GM21737 (cell line): ENCODE results near the gene RABL3.
"Not testable (repeated sequence)": the region's sequence is repeated elsewhere in the genome, so short reads cannot be mapped to it uniquely, and the experiment has no call there.

Source experiments
- ATAC-seq: cut with Tn5 transposase; IDR thresholded peaks from one replicate; pipeline ENCODE4 v1.9.1; 2021; ENCODE audit warnings: mild to moderate bottlenecking, moderate library complexity; ENCODE audit not compliant: unreplicated experiment

The RABL3 gene, protein sequence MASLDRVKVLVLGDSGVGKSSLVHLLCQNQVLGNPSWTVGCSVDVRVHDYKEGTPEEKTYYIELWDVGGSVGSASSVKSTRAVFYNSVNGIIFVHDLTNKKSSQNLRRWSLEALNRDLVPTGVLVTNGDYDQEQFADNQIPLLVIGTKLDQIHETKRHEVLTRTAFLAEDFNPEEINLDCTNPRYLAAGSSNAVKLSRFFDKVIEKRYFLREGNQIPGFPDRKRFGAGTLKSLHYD

DNA sequence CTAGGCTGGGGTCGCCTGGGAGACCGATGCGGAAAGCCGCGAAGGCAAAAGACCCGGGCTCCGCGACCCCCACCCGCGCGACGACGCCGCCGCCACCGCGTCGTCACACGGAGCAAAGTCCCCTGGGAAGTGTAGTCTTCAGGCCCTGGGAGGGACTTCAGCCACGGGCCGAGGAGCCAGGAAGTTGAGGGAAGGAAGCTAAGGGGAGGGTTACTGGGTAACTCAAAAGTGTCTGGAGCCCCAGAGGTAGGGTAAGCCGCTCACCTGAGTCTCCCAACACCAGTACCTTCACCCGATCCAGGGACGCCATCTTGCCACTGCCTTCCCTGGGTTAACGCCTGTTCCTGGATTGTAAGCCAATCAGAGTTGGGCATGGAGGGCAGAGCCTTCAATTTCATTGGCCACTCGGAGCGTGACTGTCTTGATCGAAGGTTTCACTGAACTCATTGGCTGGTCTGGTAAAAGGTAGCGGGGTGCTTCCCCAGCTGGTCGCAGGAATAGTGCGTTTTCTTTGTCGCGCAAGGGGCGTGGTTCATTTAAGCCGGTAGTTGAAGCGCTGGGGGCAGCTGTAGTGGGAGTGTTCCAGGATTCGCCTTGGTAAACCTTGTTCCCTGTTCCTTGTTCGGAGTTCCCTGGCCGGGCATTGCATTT lies at the start of gene RABL3, which contains the start of gene GTF2E1:
RABL3 (minus strand) TSS at position 319 of the 651 bp plus-strand sequence; CDS start at position 310, 9 bp downstream.
GTF2E1 (plus strand) TSS at position 547 of the 651 bp plus-strand sequence. CDS start 7,809 bp downstream, outside the sequence.
- peak; percentile 99 for ATAC-seq

DNA sequence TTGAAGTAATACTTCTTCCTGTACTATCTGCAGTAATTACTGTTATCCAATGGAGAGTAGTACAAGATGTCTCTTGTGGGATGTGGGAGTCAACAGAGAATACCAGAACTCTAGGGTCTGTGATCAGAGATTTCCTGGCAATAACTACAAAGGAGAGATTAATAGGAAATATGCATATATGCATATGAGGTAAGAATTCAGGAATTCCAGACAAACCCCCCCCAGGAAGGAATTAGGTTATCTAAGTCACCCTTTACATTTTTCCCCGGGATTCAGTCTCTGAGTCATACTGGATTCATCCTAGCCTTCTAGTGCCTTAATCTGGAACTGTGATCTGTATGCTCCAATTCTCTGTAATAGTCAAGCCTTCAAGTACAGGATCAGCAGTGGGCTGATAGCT lies 49.6 kb upstream of the RABL3 start:
- ATAC-seq, result no peak

- no peak for ATAC-seq
Measured at GRCh38 chr3:120791010-120791409, 48.7 kb upstream of the RABL3 start.

DNA sequence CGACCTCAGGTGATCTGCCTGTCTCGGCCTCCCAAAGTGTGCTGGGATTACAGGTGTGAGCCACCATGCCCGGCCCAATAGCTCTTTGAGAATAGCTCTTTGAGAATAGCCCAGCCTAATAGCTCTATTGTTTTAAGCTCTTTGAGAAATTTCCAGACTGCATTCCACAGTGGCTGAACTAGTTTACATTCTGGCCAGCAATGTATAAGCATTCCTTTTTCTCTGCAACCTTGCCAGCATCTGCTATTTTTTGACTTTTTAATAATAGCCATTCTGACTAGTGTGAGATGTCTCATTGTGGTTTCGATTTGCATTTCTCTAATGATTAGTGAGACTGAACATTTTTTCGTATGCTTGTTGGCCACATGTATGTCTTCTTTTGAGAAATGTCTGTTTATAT lies 43.5 kb upstream of the RABL3 start:
- ATAC-seq, result peak; percentile 51

GRCh38 chr3:120780977-120781376 lies 38.7 kb upstream of the RABL3 start:
- peak; percentile 94 for ATAC-seq

DNA sequence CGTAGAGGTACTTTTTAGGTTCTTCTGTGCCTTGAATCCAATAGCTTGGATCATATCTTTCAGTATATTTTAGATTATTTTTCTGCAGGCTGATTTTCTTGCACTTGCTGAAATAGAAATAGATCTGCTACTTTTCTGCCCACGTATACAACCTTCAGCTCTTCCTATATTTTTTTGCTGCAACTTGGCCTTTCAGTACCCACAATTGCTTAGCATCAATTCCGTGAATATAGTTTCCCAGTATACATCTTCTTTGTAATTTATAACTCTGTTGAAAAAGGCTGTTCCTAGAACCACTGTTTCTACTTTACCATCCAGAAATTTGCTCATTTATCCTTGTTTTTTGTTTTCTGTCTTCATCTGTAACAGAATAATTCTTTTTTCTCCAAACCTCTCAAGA lies 36.5 kb upstream of the RABL3 start:
- no peak for ATAC-seq

DNA sequence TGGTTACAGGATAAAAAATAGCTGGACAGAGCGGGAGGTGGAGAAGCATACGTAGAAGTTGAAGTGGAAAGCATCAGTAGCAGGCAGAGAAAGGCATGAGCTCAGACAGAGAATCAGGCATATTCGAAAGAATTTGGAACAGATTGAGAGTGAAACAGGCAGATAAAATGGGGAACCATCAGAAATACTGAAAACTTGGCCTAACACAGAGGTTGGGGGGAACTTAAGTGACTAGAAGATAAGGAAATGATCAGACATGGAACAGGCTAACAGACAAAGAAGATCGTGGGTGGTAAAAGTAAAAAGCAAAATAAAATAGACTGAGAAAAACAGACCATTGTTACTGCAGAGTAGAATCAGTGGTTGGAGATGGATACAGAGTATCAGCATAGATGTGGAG lies 33.1 kb upstream of the RABL3 start:
- ATAC-seq, result no peak

DNA sequence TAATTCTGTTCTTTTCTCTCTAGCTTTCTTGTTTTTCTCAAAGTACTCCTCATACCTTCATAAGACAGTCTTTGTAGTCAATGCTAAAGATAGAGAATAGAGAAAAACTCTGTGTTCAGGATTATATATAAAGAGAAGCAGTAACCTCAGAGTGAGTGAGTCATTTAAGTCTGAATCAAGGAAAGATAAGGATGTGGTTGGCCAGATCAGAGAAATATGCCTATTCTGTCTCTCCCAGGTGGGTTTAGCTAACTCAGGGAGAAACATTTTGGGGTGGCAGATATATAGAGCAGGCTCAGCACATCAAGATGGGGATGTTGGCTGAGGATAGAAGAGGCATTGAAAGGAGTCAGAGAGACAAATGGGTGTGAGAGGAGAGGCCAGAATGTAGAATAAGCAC lies 31.6 kb upstream of the RABL3 start:
- ATAC-seq, result peak; percentile 65

- no peak for ATAC-seq
Measured at GRCh38 chr3:120772081-120772480, 29.8 kb upstream of the RABL3 start.

DNA sequence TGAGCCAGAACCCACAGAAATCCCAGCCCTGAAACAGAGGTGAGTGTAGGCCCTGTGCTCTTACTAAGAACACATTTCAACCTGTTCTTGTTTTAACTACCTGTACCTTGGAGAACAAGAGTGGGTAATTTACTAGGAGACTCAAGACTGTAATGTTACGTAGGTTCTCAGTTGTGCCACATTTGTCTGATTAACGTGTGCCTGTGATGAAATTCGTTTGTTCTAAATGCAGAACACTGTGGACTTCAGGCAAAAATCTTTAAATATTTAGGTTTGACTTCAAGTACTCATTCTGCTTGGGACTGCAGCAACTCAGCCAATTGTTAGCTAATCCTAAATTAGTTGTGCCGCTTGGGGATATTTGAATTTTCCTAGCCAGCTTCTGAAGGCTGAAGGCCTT lies 28.6 kb upstream of the RABL3 start:
- ATAC-seq, result no peak

DNA sequence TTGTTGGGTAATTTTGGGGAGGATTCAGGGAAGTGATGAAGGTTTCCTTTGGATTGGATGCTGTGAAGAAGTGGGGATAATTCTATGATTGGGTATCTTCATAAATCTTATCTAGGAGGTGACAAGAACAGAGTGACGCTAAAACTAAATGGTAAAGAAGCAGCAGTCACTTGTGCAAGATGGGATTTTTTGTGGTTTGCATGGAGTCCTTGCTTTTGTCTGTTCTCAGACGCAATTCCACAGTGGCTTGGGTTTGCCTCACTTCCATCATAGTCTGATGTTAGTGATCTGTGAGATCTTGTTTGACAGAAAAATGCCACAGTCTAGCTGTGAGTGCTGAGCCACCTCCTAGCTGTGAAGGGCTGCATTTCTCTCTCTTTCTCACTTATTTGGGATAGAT lies 27.1 kb upstream of the RABL3 start:
- ATAC-seq, result no peak

DNA sequence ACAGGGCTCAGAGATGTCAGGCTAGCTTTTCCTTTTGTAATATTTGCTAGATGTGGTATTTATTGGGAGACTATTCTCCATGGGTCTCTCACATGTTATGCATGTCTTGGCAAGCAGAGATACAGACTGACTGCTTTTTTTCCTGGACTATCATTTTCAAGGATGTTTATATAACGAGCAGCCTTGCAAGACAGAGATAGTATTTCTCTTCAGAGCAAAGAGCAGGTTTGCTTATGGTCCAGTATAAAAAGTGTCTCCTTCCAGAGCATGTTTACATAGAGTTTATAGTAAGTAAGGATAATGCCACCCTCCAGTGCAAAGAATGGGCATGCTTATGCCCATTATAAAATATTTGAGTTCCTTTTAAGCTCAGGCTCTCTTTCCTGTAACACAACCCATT lies 24.8 kb upstream of the RABL3 start:
- no peak for ATAC-seq

DNA sequence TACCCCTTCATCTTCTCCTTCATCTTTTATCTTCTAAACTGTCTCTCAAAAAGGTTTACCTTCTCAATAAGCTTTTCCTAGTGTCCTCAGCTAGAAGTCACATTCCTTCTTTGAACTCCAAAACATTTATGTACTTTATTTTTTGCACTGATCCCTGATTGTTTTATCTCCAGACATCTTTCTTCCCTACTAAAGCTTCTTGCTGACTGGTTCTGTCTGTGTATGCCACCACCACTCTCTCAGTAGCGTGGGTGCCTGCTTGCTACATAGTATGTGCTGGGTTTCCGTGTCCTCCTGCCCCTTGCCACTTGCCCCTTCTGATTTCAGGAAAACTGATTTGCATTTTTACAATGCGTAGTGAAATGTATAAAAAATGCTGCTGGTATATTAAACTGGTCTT lies 24.3 kb upstream of the RABL3 start:
- ATAC-seq, result no peak

DNA sequence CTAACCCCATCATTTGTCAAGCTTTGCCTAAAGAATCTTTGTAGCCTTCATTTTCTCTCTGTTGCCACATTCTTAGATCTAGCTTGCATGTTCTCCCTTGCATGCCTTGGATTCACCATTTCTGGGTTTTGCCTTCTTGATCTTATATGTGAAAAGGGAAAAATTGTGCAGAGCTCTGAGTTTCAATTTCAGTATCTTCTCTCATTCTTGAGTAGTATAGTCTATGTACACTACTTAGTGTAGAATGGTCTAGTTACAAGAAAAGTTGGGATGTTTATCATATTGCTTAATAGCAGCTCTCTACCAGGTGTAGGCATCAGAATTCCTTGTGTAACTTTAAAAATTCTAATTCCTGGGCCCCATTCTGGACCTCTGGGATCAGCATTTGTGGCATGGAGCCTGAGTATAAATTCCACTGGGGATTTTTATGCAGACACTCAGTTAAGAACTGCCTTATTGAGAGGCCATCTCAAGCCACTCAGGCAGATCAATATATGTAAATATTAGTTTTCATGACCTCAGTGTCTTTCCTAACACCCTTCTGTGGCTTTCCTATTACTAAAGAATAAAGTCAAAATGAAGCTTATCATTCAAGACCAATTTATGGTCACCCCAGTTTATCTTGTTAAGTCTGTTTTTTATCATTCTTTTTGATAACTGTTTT lies 23.6 kb upstream of the RABL3 start:
- ATAC-seq, result peak; percentile 43

DNA sequence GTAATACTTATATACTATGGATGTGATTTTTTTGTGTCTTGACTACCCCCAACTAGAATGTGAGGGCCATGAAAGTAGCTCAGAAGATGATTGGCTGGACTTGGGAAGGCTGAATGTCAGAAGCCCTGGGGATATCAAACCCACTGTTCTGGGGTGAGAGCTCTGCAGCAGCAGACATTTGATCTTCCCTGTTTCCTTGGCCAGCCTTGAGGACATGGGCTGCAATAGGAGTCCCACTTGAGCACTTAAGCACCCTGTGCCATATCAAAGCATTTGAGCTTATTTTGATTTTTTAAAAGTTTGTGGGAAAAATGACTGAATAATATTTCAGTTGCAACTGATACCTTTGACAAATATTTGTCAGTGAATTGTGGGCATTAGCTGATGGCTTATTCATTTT lies 21.9 kb upstream of the RABL3 start:
- ATAC-seq, result no peak

DNA sequence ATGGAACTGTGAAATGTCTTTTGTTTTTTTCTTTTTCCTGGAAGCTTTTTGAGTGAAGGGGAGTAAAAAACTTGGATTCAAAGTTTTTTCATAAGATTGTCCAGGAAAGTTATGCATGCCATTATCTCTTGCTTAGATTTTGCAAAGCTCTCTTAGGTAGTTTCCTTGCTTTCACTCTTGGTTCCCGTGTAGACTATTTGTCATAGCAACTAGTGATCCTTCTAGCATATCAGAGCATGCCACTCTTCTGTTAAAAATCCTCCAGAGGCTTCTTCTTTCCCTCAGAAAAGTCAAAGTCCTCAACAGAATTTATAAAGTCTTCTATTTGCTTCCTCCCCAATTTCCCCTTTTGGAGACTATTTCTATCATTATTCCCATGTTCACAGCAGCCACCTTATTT lies 21.3 kb upstream of the RABL3 start:
- ATAC-seq, result peak; percentile 85

DNA sequence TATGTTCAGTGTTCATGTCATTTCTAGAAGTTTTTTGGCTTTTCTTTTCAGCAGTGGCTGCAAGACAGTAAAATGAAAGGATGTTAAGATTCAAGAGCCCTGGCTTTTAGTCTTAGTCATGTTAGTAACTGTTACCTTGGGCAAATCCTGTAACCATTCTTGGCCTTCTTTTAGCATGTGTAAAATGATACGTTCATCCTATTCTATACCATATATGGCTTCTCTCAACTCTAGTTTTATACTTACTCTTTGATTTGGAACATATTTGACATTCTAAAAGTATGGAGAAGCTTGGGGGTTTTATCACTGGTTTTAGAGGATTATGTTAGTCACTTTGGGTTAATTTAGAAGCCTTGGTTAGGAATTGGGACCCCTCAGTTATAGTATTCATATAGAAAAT lies 20.3 kb upstream of the RABL3 start:
- no peak for ATAC-seq

- not testable (repeated sequence) for ATAC-seq
Measured at GRCh38 chr3:120758551-120758950, 16.2 kb upstream of the RABL3 start.

DNA sequence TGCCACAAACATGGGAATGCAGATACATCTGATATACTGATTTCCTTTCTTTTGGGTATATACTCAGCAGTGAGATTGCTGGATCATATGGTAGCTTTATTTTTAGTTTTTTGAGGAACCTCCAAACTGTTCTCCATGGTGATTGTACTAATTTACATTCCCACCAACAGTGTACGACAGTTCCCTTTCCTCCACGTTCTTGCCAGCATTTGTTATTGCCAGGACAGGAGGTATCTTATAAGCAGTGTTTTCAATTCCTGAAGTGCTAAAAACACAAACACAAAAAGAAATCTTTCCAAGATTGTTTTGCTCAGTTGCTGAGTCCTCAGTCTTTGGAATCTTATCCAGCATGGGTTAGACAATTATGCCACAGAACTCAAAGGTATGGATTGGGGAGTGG lies 13.7 kb upstream of the RABL3 start:
- no peak for ATAC-seq

DNA sequence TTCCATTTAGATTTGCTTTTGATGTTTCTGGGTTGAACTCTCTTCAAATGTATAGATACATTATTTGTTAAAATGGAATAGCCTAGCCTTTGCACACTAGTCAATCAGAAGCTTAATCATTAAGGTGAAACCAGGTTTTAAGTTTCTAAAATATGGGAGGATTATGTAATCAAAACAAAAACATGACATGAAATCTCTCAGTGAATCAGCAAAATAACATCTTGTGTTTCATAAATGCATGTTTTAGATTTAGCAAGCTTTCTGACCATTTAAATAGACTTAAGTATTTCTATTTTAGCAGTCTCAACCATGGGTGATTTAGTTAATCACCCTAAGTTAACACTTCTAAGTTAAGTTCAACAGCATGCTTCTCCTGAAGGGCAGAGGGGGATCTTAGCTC lies 11.5 kb upstream of the RABL3 start:
- no peak for ATAC-seq

DNA sequence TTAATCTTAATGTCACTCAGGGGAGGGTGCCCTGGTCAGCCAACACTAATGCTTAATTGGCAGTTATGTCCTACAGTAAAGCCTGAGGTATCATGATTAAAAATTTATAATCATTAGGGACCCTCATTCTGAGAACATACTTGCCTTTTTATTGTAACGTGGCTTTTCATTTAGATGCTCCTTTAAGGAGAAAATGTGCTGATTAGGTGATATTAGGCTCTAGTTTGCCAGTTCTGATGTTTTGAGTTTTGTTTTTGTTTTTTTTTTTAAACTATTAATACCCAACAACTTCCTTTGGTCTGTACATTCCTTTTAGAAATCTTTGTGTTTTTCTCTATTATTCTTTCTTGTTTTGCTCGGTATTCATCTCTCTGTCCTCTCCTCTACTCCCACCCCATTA lies 10.5 kb upstream of the RABL3 start:
- ATAC-seq, result no peak

DNA sequence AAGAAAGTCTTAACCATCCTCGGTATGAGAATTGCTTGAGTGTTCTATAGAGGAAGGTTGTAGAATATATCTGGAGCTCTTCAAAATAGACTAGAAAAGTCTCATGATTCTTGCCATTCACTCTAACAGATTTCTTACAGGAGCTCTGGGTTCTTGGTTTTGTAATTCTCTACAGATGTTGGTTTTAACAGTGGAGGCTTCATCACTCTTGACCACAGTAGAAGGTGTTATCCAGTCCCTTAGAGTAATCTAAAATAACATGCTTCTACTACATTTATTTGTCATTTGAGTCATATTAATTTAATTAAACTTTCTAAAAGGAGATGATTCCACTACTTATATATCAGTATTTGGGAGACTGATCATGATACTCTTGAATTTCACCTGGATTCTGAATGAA lies 9.9 kb upstream of the RABL3 start:
- no peak for ATAC-seq
